GM18502 (cell line): Measurements from ENCODE around the gene SPA17.

Experiments
- ATAC-seq: cut with Tn5 transposase; IDR thresholded peaks from one replicate; pipeline ENCODE4 v1.9.1; 2021; ENCODE audit warnings: mild to moderate bottlenecking; ENCODE audit not compliant: unreplicated experiment, poor library complexity

SPA17 gene

GRCh38 chr11:124661553-124661952, 12.2 kb upstream of the SPA17 start:
- no peak for ATAC-seq

DNA sequence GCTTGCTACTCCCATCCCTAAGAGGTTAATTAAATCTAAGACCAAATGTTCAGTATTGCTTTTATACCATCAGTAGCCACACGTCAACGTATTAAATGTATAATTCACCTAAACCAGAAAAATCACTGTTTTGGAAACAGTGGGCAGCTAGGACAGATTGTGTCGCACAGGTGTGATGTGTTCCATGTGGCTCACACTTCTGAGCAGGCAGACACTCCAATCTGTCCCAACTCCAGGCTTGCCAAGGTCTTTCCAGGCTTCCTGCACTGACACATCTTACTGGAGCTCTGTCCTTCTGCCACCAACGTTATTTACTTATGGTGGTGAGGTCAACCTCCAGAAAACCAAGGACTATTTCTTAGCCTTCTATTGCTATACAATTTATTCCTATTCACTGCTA, 11.6 kb upstream of the SPA17 start:
- ATAC-seq, result no peak

DNA sequence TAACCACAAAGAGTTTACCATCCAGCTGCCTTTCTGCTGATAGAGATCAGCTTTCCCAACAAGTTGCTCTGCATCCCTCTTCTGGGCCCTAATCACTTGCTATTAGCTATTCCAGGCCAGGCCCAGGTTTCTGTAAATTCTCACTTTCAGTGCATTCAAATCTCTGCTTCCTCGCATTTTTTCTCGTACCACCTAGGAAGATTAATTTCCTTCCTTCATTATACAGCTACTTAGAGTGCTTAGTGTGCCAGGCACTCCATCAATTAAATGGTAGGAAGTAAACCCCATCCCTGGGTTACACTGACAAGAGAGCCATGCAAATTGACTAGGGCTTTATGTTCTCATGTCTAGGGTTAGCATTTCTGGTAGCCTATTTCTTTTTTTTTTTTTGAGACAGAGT, 9.8 kb upstream of the SPA17 start:
- no peak for ATAC-seq

GRCh38 chr11:124667601-124668000, 6.1 kb upstream of the SPA17 start:
- ATAC-seq, result no peak

GRCh38 chr11:124669193-124669592, 4.5 kb upstream of the SPA17 start:
- ATAC-seq, result peak; percentile 37

GRCh38 chr11:124670732-124671131, 3.0 kb upstream of the SPA17 start:
- peak; percentile 37 for ATAC-seq

DNA sequence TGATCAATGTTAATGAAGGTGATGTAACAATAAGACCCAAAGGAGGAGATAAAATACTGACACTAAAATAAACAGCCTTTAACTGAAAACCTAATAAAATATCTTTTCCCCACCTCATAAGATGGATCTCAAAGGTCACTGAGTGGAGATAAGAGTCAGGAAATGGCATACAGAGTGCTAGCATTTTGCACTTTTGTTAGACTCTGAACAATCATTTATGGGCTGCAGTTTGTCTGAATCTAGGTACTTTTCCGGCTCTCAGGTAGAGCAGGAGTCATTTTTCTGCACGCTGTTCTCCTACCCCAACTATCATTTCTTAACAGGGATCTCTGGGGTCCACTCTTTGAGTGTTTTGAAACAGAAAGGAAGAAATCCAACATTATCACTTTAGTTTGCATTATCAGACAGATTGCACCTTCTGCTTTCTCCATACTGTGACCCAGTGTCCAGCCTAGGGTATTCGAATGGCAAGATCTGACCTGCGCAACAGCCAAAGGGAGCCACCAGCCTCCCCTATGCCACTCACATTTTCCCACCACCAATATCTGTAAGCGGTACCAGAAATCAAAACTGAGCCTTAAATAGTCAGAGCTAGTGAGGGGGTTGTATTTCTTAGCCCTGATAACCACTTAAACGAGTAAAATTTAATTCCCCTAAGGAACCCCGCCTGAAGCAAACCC, 1.0 kb upstream of the SPA17 start:
- no peak for ATAC-seq

DNA sequence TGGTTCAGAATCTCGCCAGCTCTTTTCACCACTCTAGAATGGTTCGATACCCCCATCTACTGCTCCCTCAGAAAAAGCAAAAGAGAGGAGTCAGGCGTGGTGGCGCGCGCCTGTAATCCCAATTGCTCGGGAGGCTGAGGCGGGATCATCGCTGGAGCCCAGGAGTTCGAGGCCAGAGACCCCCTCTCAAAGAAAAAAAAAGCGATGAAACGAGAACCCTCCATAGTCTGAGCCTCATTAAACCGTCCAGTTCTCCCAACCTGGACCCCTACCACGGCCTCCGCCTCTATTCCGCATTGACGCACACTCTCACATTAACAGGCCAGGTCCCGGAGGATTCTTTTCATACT, 439 bp downstream of the SPA17 start:
- ATAC-seq, result no peak

GRCh38 chr11:124674571-124674970, 867 bp downstream of the SPA17 start:
- no peak for ATAC-seq

DNA sequence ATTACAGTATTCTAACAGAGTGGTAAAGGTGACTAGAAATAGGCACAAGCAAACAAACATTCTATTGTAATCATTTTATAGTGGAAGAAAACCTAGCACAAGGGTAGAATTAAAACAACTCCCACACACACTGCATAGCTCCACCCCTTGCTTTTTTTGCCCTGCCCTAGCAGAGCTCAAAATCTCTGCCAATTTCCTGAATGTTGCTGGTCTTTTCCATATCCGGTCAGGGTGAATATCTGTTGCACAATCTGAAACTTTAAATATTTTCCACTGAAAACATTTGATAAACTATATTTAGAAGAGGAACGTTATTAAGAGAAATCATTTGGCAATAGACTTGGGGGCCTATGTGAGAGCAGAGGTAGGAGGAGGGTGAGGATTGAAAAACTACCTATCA, 2.7 kb downstream of the SPA17 start:
- no peak for ATAC-seq

GRCh38 chr11:124678416-124678815, 4.7 kb downstream of the SPA17 start:
- ATAC-seq, result no peak

DNA sequence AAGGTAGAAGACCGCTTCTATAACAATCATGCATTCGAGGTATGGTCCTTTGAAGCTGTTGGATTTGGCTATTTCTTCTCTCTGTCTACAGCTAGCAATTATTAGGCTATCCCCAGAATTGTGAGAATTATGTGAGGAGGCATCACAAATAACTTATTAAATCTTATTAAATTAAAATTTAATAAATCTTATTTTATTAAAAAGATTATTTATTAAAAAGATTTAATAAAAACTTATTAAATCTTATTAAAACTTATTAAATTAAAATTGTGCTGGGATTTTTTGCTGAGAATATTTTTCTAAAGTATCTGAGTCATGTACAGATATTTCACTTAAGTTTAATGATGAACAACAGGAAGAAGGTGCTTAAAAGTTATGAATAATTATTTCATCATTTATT, 7.7 kb downstream of the SPA17 start:
- ATAC-seq, result no peak

GRCh38 chr11:124682443-124682842, 8.7 kb downstream of the SPA17 start:
- no peak for ATAC-seq

- ATAC-seq, result no peak
These were observed 19.4 kb downstream of the SPA17 start for GRCh38 chr11:124693142-124693541.

GRCh38 chr11:124699547-124699946, 25.8 kb downstream of the SPA17 start:
- no peak for ATAC-seq

- ATAC-seq, result no peak
These were observed 26.3 kb downstream of the SPA17 start for GRCh38 chr11:124700028-124700427.

DNA sequence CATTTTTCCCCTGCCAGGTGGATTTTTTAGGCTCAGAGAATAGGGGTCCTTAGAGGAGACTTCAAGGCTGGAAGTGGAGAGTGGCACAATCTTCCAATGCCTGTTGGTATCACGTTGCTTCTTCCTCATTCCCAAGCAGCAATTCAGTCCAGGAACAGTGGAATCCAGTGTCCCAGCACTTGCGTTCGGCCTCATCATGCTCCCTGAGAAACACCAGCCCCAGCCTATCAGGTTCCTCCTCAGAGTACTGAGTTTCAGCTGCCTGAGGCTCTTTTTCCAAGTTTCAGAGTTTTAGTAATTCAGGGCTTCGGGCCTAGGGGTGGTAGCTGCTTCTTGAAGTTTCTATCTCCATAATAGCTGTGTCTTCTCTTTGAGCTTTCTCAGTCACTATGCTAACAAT, 34.1 kb downstream of the SPA17 start:
- no peak for ATAC-seq

DNA sequence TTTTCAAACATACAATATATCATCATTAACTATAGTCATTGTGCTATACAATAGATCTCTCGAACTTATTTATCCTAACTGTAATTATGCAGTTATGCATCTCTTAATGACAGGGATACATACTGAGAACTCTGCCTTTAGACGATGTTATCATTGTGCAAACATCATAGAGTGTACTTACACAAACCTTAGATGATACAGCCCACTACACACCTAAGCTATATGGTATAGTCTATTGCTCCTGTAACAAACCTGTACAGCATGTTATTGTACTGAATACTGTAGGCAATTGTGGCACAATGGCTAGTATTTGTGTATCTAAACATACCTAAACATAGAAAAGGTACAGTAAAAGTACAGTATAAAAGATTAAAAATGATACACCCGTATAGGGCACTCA, 38.7 kb downstream of the SPA17 start:
- ATAC-seq, result no peak

DNA sequence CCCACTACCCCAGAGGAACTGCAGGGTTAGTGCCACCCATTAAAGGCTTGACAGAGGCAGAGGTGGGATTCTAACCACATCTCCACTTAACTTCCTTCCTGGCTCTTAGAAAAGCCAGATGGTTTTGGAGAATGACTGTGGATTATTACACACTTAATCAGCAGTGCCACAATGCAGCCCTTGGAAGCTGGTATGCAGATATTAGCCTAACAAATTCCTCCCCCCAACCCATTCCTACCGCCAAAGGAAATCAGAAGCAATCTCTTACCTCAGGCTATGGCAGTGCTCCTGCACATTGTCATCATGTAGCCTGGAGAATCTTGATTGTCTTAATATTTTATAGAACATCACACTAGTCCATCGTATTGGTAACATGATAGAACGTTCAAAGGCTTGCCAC, 42.9 kb downstream of the SPA17 start:
- ATAC-seq, result no peak

GRCh38 chr11:124717421-124717785, 43.7 kb downstream of the SPA17 start:
- peak; percentile 59 for ATAC-seq

- ATAC-seq, result no peak
These were observed 44.3 kb downstream of the SPA17 start for GRCh38 chr11:124717786-124718651.

DNA sequence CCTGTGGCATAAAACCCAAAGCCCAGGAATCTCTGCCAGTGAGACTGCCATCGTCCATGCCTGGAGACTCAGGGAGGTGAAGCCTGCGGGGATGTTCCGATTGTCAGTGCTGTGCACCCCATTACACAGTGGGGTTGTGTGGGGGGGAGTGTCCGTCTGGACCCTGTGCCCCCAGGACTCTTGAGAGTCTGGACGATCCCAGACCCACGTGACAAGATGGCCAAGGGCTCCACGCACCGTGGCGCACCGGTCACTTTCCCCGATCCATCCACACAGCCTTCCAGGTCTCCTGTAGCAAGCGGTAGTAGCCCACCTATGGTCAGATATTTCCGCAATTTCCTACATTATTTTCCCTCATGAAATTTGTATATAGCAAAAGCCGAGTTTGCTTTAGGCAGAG, 45.1 kb downstream of the SPA17 start:
- no peak for ATAC-seq
